Endothelial cell of umbilical vein (primary cell): ENCODE measurements around the gene MARS1. TPM values are rescaled to one million over a fixed set of nuclear protein-coding genes. Genes with fewer than 3 reads are reported as not detected.

Experiments used
- BruUV-seq: library from RNA; stranded (reverse); fragments of 400-500 nt; replicated peaks from 2 replicates; lab custom pipeline; 2021; lab: Mats Ljungman, UMichigan
- CTCF ChIA-PET: fragments of 300-600, 350-600 bp; sonication (Branson Sonifier 250); formaldehyde crosslinking; loops from one replicate; lab custom pipeline; 2021; ENCODE audit warnings: antibody characterized with exemption, inconsistent platforms; lab: Charles Lee
- POLR2A ChIA-PET: fragments of 300-600, 350-600 bp; sonication (Branson Sonifier 250); formaldehyde crosslinking; loops from one replicate; lab custom pipeline; 2021; ENCODE audit warnings: antibody characterized with exemption, inconsistent platforms; lab: Charles Lee
- DNase-seq: peaks from one replicate; pipeline ENCODE4 v3.0.0-alpha.2; 2011; ENCODE audit warnings: low read depth, low spot score
- FAIRE-seq: peaks from 2 replicates; lab custom pipeline; 2011; peaks lifted over from hg19 to GRCh38; lab: Jason Lieb, UNC
- H2AFZ ChIP-seq: 2 replicates; pipeline ENCODE4 v1.6.0; 2012; ENCODE audit warnings: low read depth, low read length, control low read depth, inconsistent platforms
- H3K27ac ChIP-seq: 2 replicates; pipeline ENCODE4 v1.5.1; 2011; ENCODE audit warnings: low read depth, mild to moderate bottlenecking, control low read depth, low read length, moderate library complexity; ENCODE audit not compliant: insufficient read depth
- H3K27me3 ChIP-seq, 2 experiments: 2 replicates each; pipeline versions ENCODE4 v1.6.0 to v1.6.1; 2011; ENCODE audit warnings: low read length in 2 of 2, mixed read lengths in 1 of 2; ENCODE audit not compliant: control insufficient read depth in 2 of 2, insufficient read depth in 2 of 2
- H3K36me3 ChIP-seq, 2 experiments: 2 replicates in 1 of 2; 3 replicates in 1 of 2; pipeline ENCODE4 v1.5.1; 2011; ENCODE audit warnings: low read length in 2 of 2, mild to moderate bottlenecking in 1 of 2, moderate library complexity in 1 of 2; ENCODE audit not compliant: control insufficient read depth in 2 of 2, insufficient read depth in 2 of 2; ENCODE audit errors: extremely low read depth in 1 of 2
- H3K4me1 ChIP-seq: 3 replicates; pipeline ENCODE4 v1.5.1; 2011; ENCODE audit warnings: mild to moderate bottlenecking, low read length; ENCODE audit not compliant: control insufficient read depth, insufficient read depth; ENCODE audit errors: extremely low read depth
- H3K4me2 ChIP-seq: 2 replicates; pipeline ENCODE4 v1.6.1; 2011; ENCODE audit warnings: low read length, control low read depth, mixed read lengths; ENCODE audit not compliant: insufficient read depth
- H3K4me3 ChIP-seq, 3 experiments: fragments of 200-600 bp in 1 of 3; sonication (generic), shearing (Covaris generic) in 1 of 3; replicated peaks in 1 of 3; 2 replicates each; pipeline ENCODE4 v1.5.1; 2011 to 2016; ENCODE audit warnings: control low read depth in 3 of 3, low read length in 3 of 3, mild to moderate bottlenecking in 2 of 3, inconsistent platforms in 1 of 3, low read depth in 1 of 3, moderate library complexity in 1 of 3; ENCODE audit not compliant: insufficient read depth in 1 of 3
- H3K79me2 ChIP-seq: 2 replicates; pipeline ENCODE4 v1.6.0; 2012; ENCODE audit warnings: low read length, inconsistent platforms; ENCODE audit not compliant: control insufficient read depth, insufficient read depth
- H3K9ac ChIP-seq: replicated peaks from 2 replicates; pipeline ENCODE3; 2011; ENCODE audit warnings: low read length, control low read depth; ENCODE audit not compliant: insufficient read depth; ENCODE audit errors: extremely low read depth
- H3K9me1 ChIP-seq: replicated peaks from 3 replicates; pipeline ENCODE4 v1.6.0; 2011; ENCODE audit warnings: mild to moderate bottlenecking, low read length; ENCODE audit not compliant: control insufficient read depth, insufficient read depth; ENCODE audit errors: extremely low read depth
- H3K9me3 ChIP-seq: replicated peaks from 2 replicates; pipeline ENCODE4 v1.5.1; 2012; ENCODE audit warnings: low read length, inconsistent platforms; ENCODE audit not compliant: control insufficient read depth, insufficient read depth
- H4K20me1 ChIP-seq: replicated peaks from 2 replicates; pipeline ENCODE3; 2011; ENCODE audit warnings: mild to moderate bottlenecking, low read length; ENCODE audit not compliant: control insufficient read depth, insufficient read depth; ENCODE audit errors: extremely low read depth
- CTCF ChIP-seq, 2 donors: IDR thresholded peaks; 1 replicate in 1 of 2; 2 replicates in 1 of 2; pipeline ENCODE4 v1.5.1; 2011; ENCODE audit warnings: low read length in 2 of 2, mild to moderate bottlenecking in 2 of 2, moderate library complexity in 2 of 2, control low read depth in 1 of 2, inconsistent platforms in 1 of 2, low read depth in 1 of 2; ENCODE audit not compliant: insufficient read depth in 1 of 2; ENCODE audit errors: extremely low read depth in 1 of 2
- EZH2 ChIP-seq: IDR thresholded peaks from 2 replicates; pipeline ENCODE4 v1.6.1; 2012; ENCODE audit warnings: borderline replicate concordance, low read depth, mild to moderate bottlenecking, moderate library complexity, low read length, inconsistent platforms; ENCODE audit not compliant: severe bottlenecking
- FOS ChIP-seq: IDR thresholded peaks from 2 replicates; pipeline ENCODE4 v1.6.1; 2011; ENCODE audit warnings: mild to moderate bottlenecking, low read length, moderate library complexity, borderline replicate concordance; ENCODE audit not compliant: insufficient read depth
- GATA2 ChIP-seq: IDR thresholded peaks from 2 replicates; pipeline ENCODE4 v1.7.0; 2011; ENCODE audit warnings: low read depth, mild to moderate bottlenecking, moderate library complexity, mixed read lengths, low read length; ENCODE audit not compliant: insufficient read length, insufficient read depth
- MAX ChIP-seq: IDR thresholded peaks from 2 replicates; pipeline ENCODE4 v1.6.1; 2011; ENCODE audit not compliant: insufficient read depth, insufficient read length
- MYC ChIP-seq: IDR thresholded peaks from one replicate; pipeline ENCODE4 v1.6.1; 2011; ENCODE audit warnings: mild to moderate bottlenecking, low read depth, low read length
- POLR2A ChIP-seq: IDR thresholded peaks from 2 replicates; pipeline ENCODE4 v1.6.1; 2012; ENCODE audit warnings: low read depth, mild to moderate bottlenecking, control low read depth, low read length
- dilution Hi-C: fragments of 300-500 bp; cut with MboI; formaldehyde crosslinking; loops from one replicate; pipeline ENCODE4 v1.15.0; 2019; ENCODE audit warnings: low sequenced_read_pairs; ENCODE audit not compliant: extremely low pct_ligation_motif_present
- intact Hi-C: fragments of 100-400 bp; cut with micrococcal nuclease; formaldehyde crosslinking; loops from one replicate; pipeline ENCODE4 v1.10.0; 2022
- polyA plus RNA-seq, 4 experiments: library from polyadenylated mRNA; depleted of rRNA in 3 of 4; stranded (reverse) in 3 of 4; unstranded in 1 of 4; fragments of >200 nt; gene quantifications; 2 replicates each; pipeline versions ENCODE4 v1.2.1 to v1.2.3, GENCODE V29; 2011 to 2012; ENCODE audit warnings: missing spikeins in 1 of 4
- total RNA-seq: library from RNA; stranded (reverse); gene quantifications from 2 replicates; pipeline ENCODE4 v1.2.3, GENCODE V29; 2021

The MARS1 gene
- total and polyA plus RNA-seq, 2 donors (not counting 3 experiments of a cell fraction or from before 2014, with no cell fraction given): 118 to 212 TPM

GRCh38 chr12:57459055-57459749, 28.7 kb upstream of the MARS1 start:
- Histone ChIP-seq H3K4me1 (peaks cover 14% of the 10 kb centered on the region), H3K9me3 (no peaks in the 10 kb centered on the region), H4K20me1 (no peaks in the 10 kb centered on the region), H3K27me3 (peaks cover 5 to 10% of the 10 kb centered on the region in 2 experiments), H3K36me3 (no peaks in the 10 kb centered on the region), H3K4me2 (peak overlapping the region; percentile 79), H3K27ac (peak overlapping the region; percentile 25), H2AFZ (peak overlapping the region; percentile 92), H3K9ac (peak overlapping the region; percentile 36), H3K4me3 (peak overlapping the region; percentile 37 to 63 (median 55)), H3K79me2 (no peaks in the 10 kb centered on the region), H3K9me1 (no peaks in the 10 kb centered on the region)
- peak; percentile 93 for DNase-seq
- TF ChIP-seq MYC: no peak
- no peak for TF ChIP-seq EZH2
- no peak for TF ChIP-seq GATA2
- TF ChIP-seq CTCF (IDR thresholded peaks at IDR 0.05; ENCODE audit: extremely low read depth in 1 of 2, insufficient read depth in 1 of 2, low read depth in 1 of 2, low read length in 2 of 2): peak; percentile 96 to 97
- no peak for TF ChIP-seq MAX
- no peak for TF ChIP-seq FOS
- peak; percentile 63 for TF ChIP-seq POLR2A
- ChIA-PET POLR2A (interaction anchor here (1.1 kb wide), 1 partner anchor 62 kb away, joined by 3 read pairs; the partner anchor contains the start of gene DDIT3), CTCF (interaction anchor here (0.6 to 2.0 kb wide), 46 partner anchors 9 to 1485 kb away, joined by 3 to 27 read pairs (median 4); partner anchors contain the start of genes ARHGAP9, B4GALNT1, DDIT3 and RAB5B)
- peak; percentile 97 for FAIRE-seq
- dilution Hi-C loops: no loop called here
- intact Hi-C loops: loop anchor here (1.0 to 2.0 kb wide), 2 partner anchors 29 to 162 kb away; partner anchors contain the start of gene MARS1
- no TSS peak for BruUV-seq
